Testis (tissue), 2 donors: ENCODE measurements around the gene TRABD2B.

Source experiments
- CTCF ChIP-seq, 3 experiments: fragments of 450-650 bp in 2 of 3; fragments of 200-600 bp in 1 of 3; sonication (generic) in 1 of 3; IDR thresholded peaks; one replicate each; pipeline ENCODE4 v1.5.1; 2016 to 2019; ENCODE audit warnings: antibody characterized with exemption in 3 of 3, mild to moderate bottlenecking in 2 of 3, moderate library complexity in 1 of 3
- POLR2A ChIP-seq: fragments of 450-650 bp; IDR thresholded peaks from one replicate; pipeline ENCODE4 v1.6.1; 2017; ENCODE audit warnings: antibody characterized with exemption, mild to moderate bottlenecking, moderate library complexity

GRCh38 chr1:48035371-48036141 is 38.4 kb upstream of the TRABD2B start:
- TF ChIP-seq CTCF (IDR thresholded peaks at IDR 0.05): no peak
- no peak for TF ChIP-seq POLR2A
